ENCODE results near the gene URI1. TPM values are rescaled to one million over a fixed set of nuclear protein-coding genes. Genes with fewer than 3 reads are reported as not detected.

The URI1 gene
- total and polyA plus RNA-seq, 2 experiments from 2014 or later = 49.7 to 49.9 TPM

DNA sequence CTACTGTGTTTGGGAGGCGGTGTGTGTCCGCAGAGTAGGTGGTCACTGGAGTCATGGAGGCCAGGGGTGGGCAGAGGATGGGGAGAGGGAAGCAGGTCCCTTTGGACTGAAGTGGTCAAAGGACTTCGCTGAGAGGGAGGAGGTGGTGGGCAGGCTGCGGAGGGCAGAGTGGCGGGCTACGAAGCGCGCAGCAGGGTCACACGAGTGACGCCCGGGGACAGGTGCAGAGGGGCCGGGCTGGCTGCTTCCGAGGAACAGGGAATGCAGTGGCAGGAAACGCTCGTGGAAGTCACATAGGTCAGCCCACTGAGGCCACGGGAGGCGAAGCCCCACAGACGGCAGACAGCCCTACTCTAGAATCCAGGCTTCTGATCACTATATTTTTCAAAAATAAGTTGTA is 111.5 kb downstream of the URI1 start:
- H3K36me3 ChIP-seq = no peaks in the 10 kb centered on the region
- no peaks in the 10 kb centered on the region for H3K4me1 ChIP-seq (ENCODE audit: low read depth)
- no peak overlapping the region for H3K4me3 ChIP-seq
- no peaks in the 10 kb centered on the region for H3K9me3 ChIP-seq (ENCODE audit: low read depth)
- H3K27ac ChIP-seq = no peak overlapping the region
- DNase-seq (ENCODE audit: low read depth in 1 of 2, low spot score in 1 of 2) = no peak
- TF ChIP-seq, protein P1, sequence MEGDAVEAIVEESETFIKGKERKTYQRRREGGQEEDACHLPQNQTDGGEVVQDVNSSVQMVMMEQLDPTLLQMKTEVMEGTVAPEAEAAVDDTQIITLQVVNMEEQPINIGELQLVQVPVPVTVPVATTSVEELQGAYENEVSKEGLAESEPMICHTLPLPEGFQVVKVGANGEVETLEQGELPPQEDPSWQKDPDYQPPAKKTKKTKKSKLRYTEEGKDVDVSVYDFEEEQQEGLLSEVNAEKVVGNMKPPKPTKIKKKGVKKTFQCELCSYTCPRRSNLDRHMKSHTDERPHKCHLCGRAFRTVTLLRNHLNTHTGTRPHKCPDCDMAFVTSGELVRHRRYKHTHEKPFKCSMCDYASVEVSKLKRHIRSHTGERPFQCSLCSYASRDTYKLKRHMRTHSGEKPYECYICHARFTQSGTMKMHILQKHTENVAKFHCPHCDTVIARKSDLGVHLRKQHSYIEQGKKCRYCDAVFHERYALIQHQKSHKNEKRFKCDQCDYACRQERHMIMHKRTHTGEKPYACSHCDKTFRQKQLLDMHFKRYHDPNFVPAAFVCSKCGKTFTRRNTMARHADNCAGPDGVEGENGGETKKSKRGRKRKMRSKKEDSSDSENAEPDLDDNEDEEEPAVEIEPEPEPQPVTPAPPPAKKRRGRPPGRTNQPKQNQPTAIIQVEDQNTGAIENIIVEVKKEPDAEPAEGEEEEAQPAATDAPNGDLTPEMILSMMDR (IDR thresholded peaks at IDR 0.05; ENCODE audit: low read depth, low read length) = no peak
- no peaks in the 10 kb centered on the region for H3K27me3 ChIP-seq

DNA sequence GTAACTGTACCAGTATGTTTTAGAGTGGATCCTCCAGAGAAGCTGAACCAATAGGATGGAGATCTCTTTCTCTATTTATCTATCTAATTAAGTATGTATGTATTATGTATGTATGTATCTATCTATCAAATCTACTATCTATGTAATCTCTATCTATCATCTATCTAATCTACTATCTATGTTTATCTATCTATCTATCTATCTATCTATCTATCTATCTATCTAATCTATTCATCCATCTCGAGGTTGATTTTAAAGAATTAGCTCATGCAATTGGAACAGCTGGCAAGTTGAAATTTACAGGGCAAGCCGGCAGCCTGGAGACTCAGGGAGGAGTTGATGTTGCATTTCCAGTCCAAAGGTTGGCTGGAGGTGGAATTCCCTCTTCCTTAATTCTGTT is 112.2 kb downstream of the URI1 start:
- no peaks in the 10 kb centered on the region for H3K27me3 ChIP-seq
- H3K4me1 ChIP-seq (ENCODE audit: low read depth) = no peaks in the 10 kb centered on the region
- H3K36me3 ChIP-seq = no peaks in the 10 kb centered on the region
- no peak overlapping the region for H3K4me3 ChIP-seq
- TF ChIP-seq, protein P1 (IDR thresholded peaks at IDR 0.05; ENCODE audit: low read depth, low read length) = no peak
- no peaks in the 10 kb centered on the region for H3K9me3 ChIP-seq (ENCODE audit: low read depth)
- no peak overlapping the region for H3K27ac ChIP-seq
- no peak for DNase-seq (ENCODE audit: low read depth in 1 of 2, low spot score in 1 of 2)

DNA sequence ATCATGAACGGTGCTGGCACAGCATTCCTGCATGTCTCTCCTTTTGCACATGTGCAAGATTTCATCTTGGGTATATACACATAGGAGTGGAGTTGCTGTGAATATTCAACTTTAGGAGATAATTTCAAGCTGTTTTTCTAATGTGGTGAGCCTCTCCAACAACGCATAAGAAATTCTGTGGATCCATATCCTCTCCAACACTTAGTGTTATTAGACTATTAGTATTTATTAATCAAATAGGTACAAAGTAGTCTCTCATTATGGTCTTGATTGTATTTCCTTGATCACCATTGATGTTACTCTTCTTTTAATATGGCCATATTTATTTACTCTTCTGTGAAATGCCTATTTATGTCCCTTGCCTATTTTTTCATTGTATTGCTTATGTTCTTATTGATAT is 114.5 kb downstream of the URI1 start:
- Histone ChIP-seq H3K9me3 (ENCODE audit: low read depth) (no peaks in the 10 kb centered on the region), H3K27ac (no peak overlapping the region), H3K4me3 (no peak overlapping the region), H3K4me1 (ENCODE audit: low read depth) (no peaks in the 10 kb centered on the region), H3K36me3 (no peaks in the 10 kb centered on the region), H3K27me3 (no peaks in the 10 kb centered on the region)
- DNase-seq (ENCODE audit: low read depth in 1 of 2, low spot score in 1 of 2) = no peak
- TF ChIP-seq, protein P1 (IDR thresholded peaks at IDR 0.05; ENCODE audit: low read depth, low read length) = no peak

DNA sequence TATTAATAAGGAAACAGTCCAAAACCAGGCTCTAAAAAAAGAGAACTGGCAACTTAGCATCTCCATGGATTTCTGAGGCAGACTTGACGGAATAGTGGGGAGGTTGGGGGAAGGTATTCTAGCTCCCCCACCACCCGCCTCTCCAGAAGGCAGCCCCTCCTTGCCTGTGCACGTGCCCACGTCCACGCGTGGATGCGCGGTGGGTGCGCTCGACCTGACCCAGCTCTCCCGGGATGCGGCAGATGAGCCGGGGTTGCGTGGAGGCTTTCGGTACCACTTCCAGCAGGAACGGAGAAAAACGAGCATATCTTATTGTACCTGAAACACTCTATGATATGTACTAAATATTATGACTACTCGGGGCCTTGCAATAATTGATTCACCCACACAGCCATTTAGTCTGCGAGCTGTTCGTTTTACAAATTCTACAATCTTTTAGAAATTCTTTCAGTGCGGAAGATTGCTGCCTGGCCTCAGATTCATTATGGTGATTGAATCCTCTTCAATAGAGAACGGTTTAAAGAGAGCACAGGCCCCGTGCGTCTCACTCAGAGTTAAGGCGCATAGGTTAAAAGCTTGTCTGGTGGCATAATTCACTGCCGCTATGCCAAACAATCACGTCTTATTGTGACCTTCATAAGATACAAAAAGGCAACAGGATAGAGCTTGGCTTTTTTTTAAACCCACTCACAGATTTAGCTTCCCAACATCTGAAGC is 117.9 kb downstream of the URI1 start:
- no peaks in the 10 kb centered on the region for H3K4me1 ChIP-seq (ENCODE audit: low read depth)
- no peaks in the 10 kb centered on the region for H3K27me3 ChIP-seq
- H3K36me3 ChIP-seq = no peaks in the 10 kb centered on the region
- DNase-seq (ENCODE audit: low read depth in 1 of 2, low spot score in 1 of 2) = no peak
- no peaks in the 10 kb centered on the region for H3K9me3 ChIP-seq (ENCODE audit: low read depth)
- TF ChIP-seq, protein P1 (IDR thresholded peaks at IDR 0.05; ENCODE audit: low read depth, low read length) = no peak
- no peak overlapping the region for H3K27ac ChIP-seq
- H3K4me3 ChIP-seq = no peak overlapping the region

DNA sequence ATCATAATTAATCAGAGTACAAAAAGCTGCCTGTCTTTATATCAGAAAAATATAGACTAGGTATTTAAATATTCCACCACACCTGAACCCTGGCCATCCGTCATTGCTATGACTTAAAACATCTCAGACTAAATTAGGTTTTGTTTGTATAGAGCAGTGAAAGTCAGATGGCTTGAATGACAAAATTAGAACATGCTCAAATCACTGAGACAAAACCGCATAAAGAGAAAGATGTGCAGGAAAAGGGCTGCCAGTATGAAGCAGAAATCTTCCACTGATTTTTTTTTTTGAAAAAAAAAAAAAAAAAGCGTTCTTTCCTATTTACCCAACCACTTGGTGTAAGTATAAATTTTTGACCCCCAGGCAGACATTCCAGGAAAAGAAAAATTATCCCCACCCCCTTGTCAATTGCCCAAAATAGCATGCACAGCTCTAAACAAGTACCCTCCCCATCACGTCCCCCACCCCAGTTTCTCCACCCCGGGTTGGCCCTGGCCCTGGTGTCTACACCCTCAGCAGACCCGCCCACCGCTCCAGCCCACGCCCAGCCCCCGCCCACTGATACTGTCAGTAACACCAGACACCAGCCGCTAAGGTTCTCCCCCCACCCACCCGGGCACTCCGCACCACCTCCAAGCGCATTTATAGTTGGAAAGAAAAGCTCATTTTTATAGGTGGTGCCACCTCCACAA is 118.6 kb downstream of the URI1 start:
- Histone ChIP-seq H3K27ac (no peak overlapping the region), H3K9me3 (ENCODE audit: low read depth) (no peaks in the 10 kb centered on the region), H3K36me3 (no peaks in the 10 kb centered on the region), H3K4me1 (ENCODE audit: low read depth) (no peaks in the 10 kb centered on the region), H3K4me3 (no peak overlapping the region), H3K27me3 (no peaks in the 10 kb centered on the region)
- DNase-seq (ENCODE audit: low read depth in 1 of 2, low spot score in 1 of 2) = no peak
- TF ChIP-seq, protein P1 (IDR thresholded peaks at IDR 0.05; ENCODE audit: low read depth, low read length) = no peak

Measured in cardiac muscle cell (in vitro differentiated cells and primary cell).